Hepatocyte (in vitro differentiated cells): ENCODE measurements around the gene OPCML.

Source experiments
- EZH2 ChIP-seq: fragments of 200-600 bp; sonication (generic); IDR thresholded peaks from 2 replicates; pipeline ENCODE4 v1.6.1; 2016; ENCODE audit warnings: antibody characterized with exemption, mild to moderate bottlenecking, borderline replicate concordance
- TF ChIP-seq, protein P1 (sequence below): fragments of 200-600 bp; sonication (generic); IDR thresholded peaks from 2 replicates; pipeline ENCODE4 v1.5.1; 2016; ENCODE audit warnings: antibody characterized with exemption, mild to moderate bottlenecking; ENCODE audit not compliant: poor library complexity

DNA sequence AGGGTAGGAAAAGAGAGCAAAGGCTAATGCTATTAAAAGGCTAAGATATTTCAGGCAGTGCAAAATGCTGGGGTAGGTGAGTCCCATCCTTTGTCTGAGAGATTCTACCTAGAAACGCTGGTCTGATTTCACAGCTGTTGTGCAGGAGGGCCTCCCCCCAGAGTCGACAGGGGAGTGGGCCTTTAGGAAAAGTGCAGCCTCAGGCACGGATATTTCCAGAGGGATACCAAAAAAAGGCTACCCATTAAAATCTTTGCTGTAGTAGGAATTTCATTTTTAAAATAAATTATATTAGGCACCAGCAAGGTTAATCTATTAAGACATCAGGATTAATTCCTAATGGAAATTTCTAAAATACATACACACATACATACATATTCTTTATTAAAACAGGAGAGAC, 280.5 kb downstream of the OPCML start:
- TF ChIP-seq EZH2 = no peak
- TF ChIP-seq, protein P1, sequence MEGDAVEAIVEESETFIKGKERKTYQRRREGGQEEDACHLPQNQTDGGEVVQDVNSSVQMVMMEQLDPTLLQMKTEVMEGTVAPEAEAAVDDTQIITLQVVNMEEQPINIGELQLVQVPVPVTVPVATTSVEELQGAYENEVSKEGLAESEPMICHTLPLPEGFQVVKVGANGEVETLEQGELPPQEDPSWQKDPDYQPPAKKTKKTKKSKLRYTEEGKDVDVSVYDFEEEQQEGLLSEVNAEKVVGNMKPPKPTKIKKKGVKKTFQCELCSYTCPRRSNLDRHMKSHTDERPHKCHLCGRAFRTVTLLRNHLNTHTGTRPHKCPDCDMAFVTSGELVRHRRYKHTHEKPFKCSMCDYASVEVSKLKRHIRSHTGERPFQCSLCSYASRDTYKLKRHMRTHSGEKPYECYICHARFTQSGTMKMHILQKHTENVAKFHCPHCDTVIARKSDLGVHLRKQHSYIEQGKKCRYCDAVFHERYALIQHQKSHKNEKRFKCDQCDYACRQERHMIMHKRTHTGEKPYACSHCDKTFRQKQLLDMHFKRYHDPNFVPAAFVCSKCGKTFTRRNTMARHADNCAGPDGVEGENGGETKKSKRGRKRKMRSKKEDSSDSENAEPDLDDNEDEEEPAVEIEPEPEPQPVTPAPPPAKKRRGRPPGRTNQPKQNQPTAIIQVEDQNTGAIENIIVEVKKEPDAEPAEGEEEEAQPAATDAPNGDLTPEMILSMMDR = no peak
